Measurements from ENCODE around the gene WNT7B. TPM values are rescaled to one million over a fixed set of nuclear protein-coding genes. Genes with fewer than 3 reads are reported as not detected.

WNT7B gene
- total and polyA plus RNA-seq, 2 donors (not counting 1 experiment from before 2014, with no cell fraction given): 0.22 to 0.67 TPM

DNA sequence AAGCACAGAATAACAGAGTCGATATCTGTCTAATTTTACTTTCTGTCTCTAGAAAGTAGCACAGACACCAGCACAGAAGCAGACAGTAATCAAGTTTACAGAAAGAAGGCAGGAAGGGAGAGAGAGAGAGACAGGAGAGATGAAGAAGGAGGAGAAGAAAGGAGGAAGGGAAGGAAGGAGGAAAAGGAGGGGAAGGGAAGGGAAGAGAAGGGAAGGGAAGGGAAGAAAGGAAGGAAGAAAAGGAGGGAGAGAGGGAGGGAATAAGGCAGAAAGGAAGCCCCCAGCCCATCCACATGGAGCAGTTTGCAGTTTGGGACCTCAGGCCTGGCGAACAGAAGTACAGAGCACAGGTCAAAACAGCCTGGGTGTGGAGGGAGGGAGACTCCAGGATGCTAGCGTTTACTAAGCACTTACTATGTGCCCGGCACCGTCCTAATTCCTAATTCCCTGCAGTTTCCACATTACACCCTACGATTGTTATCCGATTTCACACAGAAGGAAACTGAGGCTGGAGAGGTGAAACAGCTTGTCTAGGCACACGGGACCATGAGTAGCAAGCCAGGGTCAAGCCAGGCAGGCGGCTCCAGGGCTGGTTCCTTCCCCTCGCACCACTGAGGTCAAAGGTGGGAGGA lies 46.0 kb upstream of the WNT7B start:
- H3K27ac ChIP-seq (ENCODE audit: low read length in 2 of 2): no peak overlapping the region
- 95% methylated on average over 6 of the region's 10 CpGs for WGBS (ENCODE audit: insufficient coverage)
- no peak overlapping the region for H2AFZ ChIP-seq (ENCODE audit: insufficient read depth, low read depth, low read length, poor library complexity, severe bottlenecking)
- no peak overlapping the region for H3K9ac ChIP-seq (ENCODE audit: low read length)
- Mint-ChIP-seq H3K4me3 (no peak overlapping the region), H3K4me1 (peaks cover 7% of the 10 kb centered on the region), H3K9me3 (ENCODE audit: insufficient read depth) (no peaks in the 10 kb centered on the region), H3K27ac (no peak overlapping the region), H3K27me3 (peaks cover 34% of the 10 kb centered on the region)
- peaks cover 0 to 9% (median 0%) of the 10 kb centered on the region in 3 donors for H3K9me3 ChIP-seq (ENCODE audit: control extremely low read depth in 1 of 3, control insufficient read depth in 2 of 3, insufficient read depth in 1 of 3, low read length in 2 of 3)
- ATAC-seq (ENCODE audit: low read depth) (no peak), DNase-seq (no peak)
- H3K79me2 ChIP-seq (ENCODE audit: control insufficient read depth, insufficient read depth, low read length): no peaks in the 10 kb centered on the region
- no peak overlapping the region for H3K4me3 ChIP-seq (ENCODE audit: control extremely low read depth in 1 of 5, extremely low read depth in 1 of 5, insufficient read depth in 1 of 5, low read depth in 2 of 5, low read length in 4 of 5)
- H4K20me1 ChIP-seq (ENCODE audit: control insufficient read depth, insufficient read depth, low read length, poor library complexity, severe bottlenecking): no peaks in the 10 kb centered on the region
- intact Hi-C loops (cut with micrococcal nuclease): no loop called here
- H3K4me2 ChIP-seq (replicated peaks; ENCODE audit: low read depth, low read length, poor library complexity, severe bottlenecking): no peak overlapping the region
- CTCF ChIA-PET: interaction anchor here (2.1 kb wide), 1 partner anchor 10 kb away, joined by 7 read pairs; no protein-coding TSS in a partner anchor
- POLR2A ChIA-PET: no interaction called here
- peaks cover 0 to 45% (median 16%) of the 10 kb centered on the region in 4 experiments for H3K27me3 ChIP-seq (replicated peaks in 1 of 4; ENCODE audit: control extremely low read depth in 1 of 4, control insufficient read depth in 3 of 4, insufficient read depth in 4 of 4, low read length in 3 of 4)
- H3K4me1 ChIP-seq (ENCODE audit: control insufficient read depth in 2 of 2, insufficient read depth in 2 of 2, low read length in 2 of 2): no peaks in the 10 kb centered on the region
- H3K36me3 ChIP-seq (replicated peaks in 1 of 2; ENCODE audit: control extremely low read depth in 1 of 2, control insufficient read depth in 1 of 2, extremely low read depth in 1 of 2, insufficient read depth in 2 of 2, low read length in 1 of 2): no peaks in the 10 kb centered on the region
- TF ChIP-seq EZH2 (IDR thresholded peaks at IDR 0.05; ENCODE audit: borderline replicate concordance, insufficient read depth, low read depth, low read length, poor library complexity, severe bottlenecking): no peak
- TF ChIP-seq, protein P1, sequence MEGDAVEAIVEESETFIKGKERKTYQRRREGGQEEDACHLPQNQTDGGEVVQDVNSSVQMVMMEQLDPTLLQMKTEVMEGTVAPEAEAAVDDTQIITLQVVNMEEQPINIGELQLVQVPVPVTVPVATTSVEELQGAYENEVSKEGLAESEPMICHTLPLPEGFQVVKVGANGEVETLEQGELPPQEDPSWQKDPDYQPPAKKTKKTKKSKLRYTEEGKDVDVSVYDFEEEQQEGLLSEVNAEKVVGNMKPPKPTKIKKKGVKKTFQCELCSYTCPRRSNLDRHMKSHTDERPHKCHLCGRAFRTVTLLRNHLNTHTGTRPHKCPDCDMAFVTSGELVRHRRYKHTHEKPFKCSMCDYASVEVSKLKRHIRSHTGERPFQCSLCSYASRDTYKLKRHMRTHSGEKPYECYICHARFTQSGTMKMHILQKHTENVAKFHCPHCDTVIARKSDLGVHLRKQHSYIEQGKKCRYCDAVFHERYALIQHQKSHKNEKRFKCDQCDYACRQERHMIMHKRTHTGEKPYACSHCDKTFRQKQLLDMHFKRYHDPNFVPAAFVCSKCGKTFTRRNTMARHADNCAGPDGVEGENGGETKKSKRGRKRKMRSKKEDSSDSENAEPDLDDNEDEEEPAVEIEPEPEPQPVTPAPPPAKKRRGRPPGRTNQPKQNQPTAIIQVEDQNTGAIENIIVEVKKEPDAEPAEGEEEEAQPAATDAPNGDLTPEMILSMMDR (IDR thresholded peaks at IDR 0.05): no peak

DNA sequence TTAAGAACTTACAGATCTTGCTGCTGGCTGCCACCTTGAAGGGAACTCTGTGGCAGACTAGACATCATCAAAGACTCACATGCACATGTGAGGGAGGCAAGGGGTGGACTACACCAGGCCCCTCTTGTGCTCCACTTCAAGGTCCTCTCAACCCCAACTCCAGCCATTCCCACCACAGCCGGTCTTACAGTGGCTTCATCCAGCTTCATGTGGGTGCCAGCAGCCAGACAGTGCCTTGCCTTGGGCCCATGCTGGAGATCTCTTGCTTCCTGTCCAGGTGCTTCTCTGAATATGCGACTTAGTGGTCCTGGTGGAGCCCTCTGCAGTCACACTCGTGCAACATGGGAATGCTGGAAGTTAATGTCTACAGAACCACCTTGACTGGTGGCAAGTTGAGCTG lies 44.6 kb upstream of the WNT7B start:
- TF ChIP-seq EZH2 (IDR thresholded peaks at IDR 0.05; ENCODE audit: borderline replicate concordance, insufficient read depth, low read depth, low read length, poor library complexity, severe bottlenecking): no peak
- TF ChIP-seq, protein P1 (IDR thresholded peaks at IDR 0.05): no peak
- peaks cover 0 to 35% (median 10%) of the 10 kb centered on the region in 4 experiments for H3K27me3 ChIP-seq (replicated peaks in 1 of 4; ENCODE audit: control extremely low read depth in 1 of 4, control insufficient read depth in 3 of 4, insufficient read depth in 4 of 4, low read length in 3 of 4)
- DNase-seq (no peak), ATAC-seq (ENCODE audit: low read depth) (no peak)
- Mint-ChIP-seq H3K4me3 (no peak overlapping the region), H3K4me1 (peaks cover 1% of the 10 kb centered on the region), H3K9me3 (ENCODE audit: insufficient read depth) (no peaks in the 10 kb centered on the region), H3K27me3 (peaks cover 29% of the 10 kb centered on the region), H3K27ac (no peak overlapping the region)
- no peaks in the 10 kb centered on the region for H3K4me1 ChIP-seq (ENCODE audit: control insufficient read depth in 2 of 2, insufficient read depth in 2 of 2, low read length in 2 of 2)
- ChIA-PET POLR2A (no interaction called here), CTCF (interaction anchor here (1.0 to 2.1 kb wide), 2 partner anchors 8 to 16 kb away, joined by 4 to 7 read pairs; no protein-coding TSS in a partner anchor)
- H3K79me2 ChIP-seq (ENCODE audit: control insufficient read depth, insufficient read depth, low read length): no peaks in the 10 kb centered on the region
- no peak overlapping the region for H3K27ac ChIP-seq (ENCODE audit: low read length in 2 of 2)
- no peak overlapping the region for H2AFZ ChIP-seq (ENCODE audit: insufficient read depth, low read depth, low read length, poor library complexity, severe bottlenecking)
- no peak overlapping the region for H3K4me2 ChIP-seq (replicated peaks; ENCODE audit: low read depth, low read length, poor library complexity, severe bottlenecking)
- no peaks in the 10 kb centered on the region for H3K36me3 ChIP-seq (replicated peaks in 1 of 2; ENCODE audit: control extremely low read depth in 1 of 2, control insufficient read depth in 1 of 2, extremely low read depth in 1 of 2, insufficient read depth in 2 of 2, low read length in 1 of 2)
- peaks cover 0 to 9% (median 0%) of the 10 kb centered on the region in 3 donors for H3K9me3 ChIP-seq (ENCODE audit: control extremely low read depth in 1 of 3, control insufficient read depth in 2 of 3, insufficient read depth in 1 of 3, low read length in 2 of 3)
- 57% methylated on average over 1 of the region's 3 CpGs for WGBS (ENCODE audit: insufficient coverage)
- no peak overlapping the region for H3K4me3 ChIP-seq (ENCODE audit: control extremely low read depth in 1 of 5, extremely low read depth in 1 of 5, insufficient read depth in 1 of 5, low read depth in 2 of 5, low read length in 4 of 5)
- H4K20me1 ChIP-seq (ENCODE audit: control insufficient read depth, insufficient read depth, low read length, poor library complexity, severe bottlenecking): no peaks in the 10 kb centered on the region
- no peak overlapping the region for H3K9ac ChIP-seq (ENCODE audit: low read length)
- intact Hi-C loops (cut with micrococcal nuclease): no loop called here

Measured in B cell (primary cell).